Left ventricle myocardium inferior (tissue), 1 donor: Measurements from ENCODE around the gene SERPIND1. TPM values are rescaled to one million over a fixed set of nuclear protein-coding genes. Genes with fewer than 3 reads are reported as not detected.

Experiments used
- DNase-seq: peaks from one replicate; pipeline ENCODE4 v3.0.0-alpha.2; 2020
- H3K27ac ChIP-seq: fragments of 200-600 bp; replicated peaks from 2 replicates; pipeline ENCODE4 v1.8.0; 2021
- H3K27me3 ChIP-seq: fragments of 200-600 bp; 2 replicates; pipeline ENCODE4 v1.8.0; 2021; ENCODE audit warnings: low read depth
- H3K36me3 ChIP-seq: fragments of 200-600 bp; 2 replicates; pipeline ENCODE4 v1.8.0; 2021
- H3K4me1 ChIP-seq: fragments of 200-600 bp; 2 replicates; pipeline ENCODE4 v1.8.0; 2021
- H3K4me3 ChIP-seq: fragments of 200-600 bp; 2 replicates; pipeline ENCODE4 v1.8.0; 2021; ENCODE audit warnings: mild to moderate bottlenecking, moderate library complexity
- H3K9me3 ChIP-seq: fragments of 200-600 bp; replicated peaks from 2 replicates; pipeline ENCODE4 v1.8.0; 2021
- intact Hi-C: fragments of 100-400 bp; cut with micrococcal nuclease; formaldehyde crosslinking; loops from one replicate; pipeline ENCODE4 v1.11.0; 2022
- total RNA-seq: library from RNA; stranded (reverse); fragmentation: NEBNext Ultra II Directional; extraction: Animal tissue kit (Norgen Biotek cat#: 25700); gene quantifications from one replicate; pipeline ENCODE4 v1.2.1, GENCODE V29; 2021
- TF ChIP-seq, protein P1 (sequence below): fragments of 200-600 bp; IDR thresholded peaks from 2 replicates; pipeline ENCODE4 v1.8.0; 2021; ENCODE audit warnings: antibody characterized with exemption, mild to moderate bottlenecking, borderline replicate concordance
- donor health status: DM: no; HTN: yes; CAD: no; lungs with severe emphysema.

Gene SERPIND1
- total RNA-seq, 1 donor from 2014 or later: 0.16 TPM

DNA sequence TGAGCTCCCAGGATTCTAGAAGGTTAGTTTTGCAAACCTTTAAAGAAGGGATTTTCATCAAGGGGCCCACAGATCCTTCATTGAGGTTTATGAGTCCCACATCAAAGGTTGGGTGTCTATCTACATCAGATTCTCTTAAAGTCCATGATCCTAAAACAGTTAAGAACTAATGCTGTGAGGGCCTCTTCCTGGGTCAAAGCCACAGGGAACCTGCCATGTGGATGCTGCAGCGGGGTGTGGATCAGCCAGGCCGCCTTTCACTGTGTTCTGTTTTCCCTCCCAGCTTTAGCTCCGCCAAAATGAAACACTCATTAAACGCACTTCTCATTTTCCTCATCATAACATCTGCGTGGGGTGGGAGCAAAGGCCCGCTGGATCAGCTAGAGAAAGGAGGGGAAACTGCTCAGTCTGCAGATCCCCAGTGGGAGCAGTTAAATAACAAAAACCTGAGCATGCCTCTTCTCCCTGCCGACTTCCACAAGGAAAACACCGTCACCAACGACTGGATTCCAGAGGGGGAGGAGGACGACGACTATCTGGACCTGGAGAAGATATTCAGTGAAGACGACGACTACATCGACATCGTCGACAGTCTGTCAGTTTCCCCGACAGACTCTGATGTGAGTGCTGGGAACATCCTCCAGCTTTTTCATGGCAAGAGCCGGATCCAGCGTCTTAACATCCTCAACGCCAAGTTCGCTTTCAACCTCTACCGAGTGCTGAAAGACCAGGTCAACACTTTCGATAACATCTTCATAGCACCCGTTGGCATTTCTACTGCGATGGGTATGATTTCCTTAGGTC is 5.3 kb downstream of the SERPIND1 start:
- H3K4me3 ChIP-seq: no peak overlapping the region
- intact Hi-C loops: no loop called here
- DNase-seq: no peak
- H3K27ac ChIP-seq: no peak overlapping the region
- TF ChIP-seq, protein P1, sequence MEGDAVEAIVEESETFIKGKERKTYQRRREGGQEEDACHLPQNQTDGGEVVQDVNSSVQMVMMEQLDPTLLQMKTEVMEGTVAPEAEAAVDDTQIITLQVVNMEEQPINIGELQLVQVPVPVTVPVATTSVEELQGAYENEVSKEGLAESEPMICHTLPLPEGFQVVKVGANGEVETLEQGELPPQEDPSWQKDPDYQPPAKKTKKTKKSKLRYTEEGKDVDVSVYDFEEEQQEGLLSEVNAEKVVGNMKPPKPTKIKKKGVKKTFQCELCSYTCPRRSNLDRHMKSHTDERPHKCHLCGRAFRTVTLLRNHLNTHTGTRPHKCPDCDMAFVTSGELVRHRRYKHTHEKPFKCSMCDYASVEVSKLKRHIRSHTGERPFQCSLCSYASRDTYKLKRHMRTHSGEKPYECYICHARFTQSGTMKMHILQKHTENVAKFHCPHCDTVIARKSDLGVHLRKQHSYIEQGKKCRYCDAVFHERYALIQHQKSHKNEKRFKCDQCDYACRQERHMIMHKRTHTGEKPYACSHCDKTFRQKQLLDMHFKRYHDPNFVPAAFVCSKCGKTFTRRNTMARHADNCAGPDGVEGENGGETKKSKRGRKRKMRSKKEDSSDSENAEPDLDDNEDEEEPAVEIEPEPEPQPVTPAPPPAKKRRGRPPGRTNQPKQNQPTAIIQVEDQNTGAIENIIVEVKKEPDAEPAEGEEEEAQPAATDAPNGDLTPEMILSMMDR: no peak
- peaks cover 39% of the 10 kb centered on the region for H3K36me3 ChIP-seq
- no peaks in the 10 kb centered on the region for H3K9me3 ChIP-seq
- no peaks in the 10 kb centered on the region for H3K27me3 ChIP-seq
- peaks cover 32% of the 10 kb centered on the region for H3K4me1 ChIP-seq

DNA sequence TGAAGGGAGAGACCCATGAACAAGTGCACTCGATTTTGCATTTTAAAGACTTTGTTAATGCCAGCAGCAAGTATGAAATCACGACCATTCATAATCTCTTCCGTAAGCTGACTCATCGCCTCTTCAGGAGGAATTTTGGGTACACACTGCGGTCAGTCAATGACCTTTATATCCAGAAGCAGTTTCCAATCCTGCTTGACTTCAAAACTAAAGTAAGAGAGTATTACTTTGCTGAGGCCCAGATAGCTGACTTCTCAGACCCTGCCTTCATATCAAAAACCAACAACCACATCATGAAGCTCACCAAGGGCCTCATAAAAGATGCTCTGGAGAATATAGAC is 5.9 kb downstream of the SERPIND1 start:
- Histone ChIP-seq H3K36me3 (peaks cover 39% of the 10 kb centered on the region), H3K27me3 (no peaks in the 10 kb centered on the region), H3K9me3 (no peaks in the 10 kb centered on the region), H3K4me1 (peaks cover 29% of the 10 kb centered on the region), H3K4me3 (no peak overlapping the region), H3K27ac (no peak overlapping the region)
- no peak for DNase-seq
- intact Hi-C loops: no loop called here
- TF ChIP-seq, protein P1: no peak

DNA sequence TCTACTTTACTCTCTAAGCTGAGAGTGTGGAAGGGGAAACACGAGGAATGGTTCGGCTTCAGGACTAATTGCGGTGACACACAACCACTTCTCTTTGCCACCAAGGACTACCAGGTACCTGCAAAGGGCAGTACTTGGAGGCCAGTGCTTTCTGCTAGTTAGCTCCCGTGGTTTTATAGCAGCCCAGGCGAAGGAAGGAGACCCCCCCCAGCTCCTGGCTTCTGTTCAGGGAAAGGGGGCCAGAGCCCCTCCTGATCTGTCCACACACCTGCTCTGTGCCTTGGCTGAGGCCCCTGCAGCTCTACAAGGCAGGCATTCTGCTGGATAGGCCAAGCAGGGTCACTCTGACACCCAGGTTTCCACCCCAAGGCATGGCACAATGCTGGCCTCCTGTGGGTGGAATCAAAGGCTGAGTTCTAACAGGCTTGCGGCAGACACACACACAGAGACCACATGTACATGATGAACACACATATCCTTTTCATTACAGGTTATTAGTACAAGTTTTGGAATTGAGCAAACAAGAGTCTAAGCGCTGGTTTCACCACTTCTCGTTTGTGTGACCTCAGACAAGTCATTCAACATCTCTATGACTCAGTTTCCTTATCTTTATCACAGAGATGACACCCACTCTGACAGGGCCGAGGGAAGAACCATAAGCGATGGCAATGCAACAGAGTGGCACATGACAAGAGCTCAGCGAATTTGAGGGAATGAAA is 7.5 kb downstream of the SERPIND1 start:
- Histone ChIP-seq H3K4me3 (no peak overlapping the region), H3K36me3 (peaks cover 39% of the 10 kb centered on the region), H3K4me1 (peaks cover 20% of the 10 kb centered on the region), H3K27ac (no peak overlapping the region), H3K27me3 (no peaks in the 10 kb centered on the region), H3K9me3 (no peaks in the 10 kb centered on the region)
- intact Hi-C loops: no loop called here
- no peak for DNase-seq
- TF ChIP-seq, protein P1: no peak

DNA sequence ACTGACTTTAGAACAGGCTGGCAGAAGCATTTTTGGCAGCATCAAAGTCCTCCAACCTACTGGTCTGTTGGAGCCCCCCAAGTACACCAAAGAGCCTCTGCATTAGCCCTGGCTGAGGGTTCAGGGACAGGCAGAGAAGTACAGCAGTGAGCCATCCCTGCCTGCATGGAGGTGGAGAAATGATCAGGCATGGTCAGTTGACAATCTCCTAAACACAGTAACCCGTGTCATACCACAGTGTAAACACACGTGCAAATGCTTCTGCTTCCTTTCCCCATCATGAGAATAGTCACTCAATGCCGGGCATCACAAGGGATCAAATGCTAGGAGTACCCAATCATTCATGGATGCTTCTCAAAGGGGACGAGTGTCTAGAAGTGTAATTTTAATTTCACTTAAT is 8.2 kb downstream of the SERPIND1 start:
- H3K27me3 ChIP-seq: no peaks in the 10 kb centered on the region
- DNase-seq: no peak
- intact Hi-C loops: no loop called here
- peaks cover 25% of the 10 kb centered on the region for H3K4me1 ChIP-seq
- TF ChIP-seq, protein P1: no peak
- peaks cover 33% of the 10 kb centered on the region for H3K36me3 ChIP-seq
- no peak overlapping the region for H3K27ac ChIP-seq
- no peaks in the 10 kb centered on the region for H3K9me3 ChIP-seq
- H3K4me3 ChIP-seq: no peak overlapping the region

GRCh38 chr22:20782596-20783299 is 8.8 kb downstream of the SERPIND1 start:
- TF ChIP-seq, protein P1: no peak
- Histone ChIP-seq H3K27ac (no peak overlapping the region), H3K4me3 (no peak overlapping the region), H3K36me3 (peaks cover 35% of the 10 kb centered on the region), H3K27me3 (no peaks in the 10 kb centered on the region), H3K9me3 (no peaks in the 10 kb centered on the region), H3K4me1 (peaks cover 26% of the 10 kb centered on the region)
- DNase-seq: no peak
- intact Hi-C loops: no loop called here
